Measurements from ENCODE around the gene RBM42.

RBM42 gene

DNA sequence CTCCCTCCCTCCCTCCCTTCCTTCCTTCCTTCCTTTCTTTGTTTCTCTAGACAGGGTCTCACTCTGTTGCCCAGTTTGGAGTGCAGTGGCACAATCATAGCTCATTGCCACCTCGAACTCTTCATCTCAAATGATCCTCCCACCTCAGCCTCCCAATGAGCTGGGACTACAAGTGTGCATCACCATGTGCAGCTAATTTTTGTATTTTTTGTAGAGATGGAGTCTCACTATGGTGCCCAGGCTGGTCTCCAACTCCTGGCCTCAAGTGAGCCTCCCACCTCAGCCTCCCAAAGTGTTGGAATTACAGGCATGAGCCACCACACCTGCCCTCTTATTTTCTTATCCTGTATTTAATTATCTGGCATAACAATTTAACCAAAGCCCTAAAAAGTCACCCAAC lies 41.9 kb downstream of the RBM42 start:
- H3K27me3 ChIP-seq: peaks cover 72% of the 10 kb centered on the region
- H3K27ac ChIP-seq: no peak overlapping the region
- TF ChIP-seq, protein P1, sequence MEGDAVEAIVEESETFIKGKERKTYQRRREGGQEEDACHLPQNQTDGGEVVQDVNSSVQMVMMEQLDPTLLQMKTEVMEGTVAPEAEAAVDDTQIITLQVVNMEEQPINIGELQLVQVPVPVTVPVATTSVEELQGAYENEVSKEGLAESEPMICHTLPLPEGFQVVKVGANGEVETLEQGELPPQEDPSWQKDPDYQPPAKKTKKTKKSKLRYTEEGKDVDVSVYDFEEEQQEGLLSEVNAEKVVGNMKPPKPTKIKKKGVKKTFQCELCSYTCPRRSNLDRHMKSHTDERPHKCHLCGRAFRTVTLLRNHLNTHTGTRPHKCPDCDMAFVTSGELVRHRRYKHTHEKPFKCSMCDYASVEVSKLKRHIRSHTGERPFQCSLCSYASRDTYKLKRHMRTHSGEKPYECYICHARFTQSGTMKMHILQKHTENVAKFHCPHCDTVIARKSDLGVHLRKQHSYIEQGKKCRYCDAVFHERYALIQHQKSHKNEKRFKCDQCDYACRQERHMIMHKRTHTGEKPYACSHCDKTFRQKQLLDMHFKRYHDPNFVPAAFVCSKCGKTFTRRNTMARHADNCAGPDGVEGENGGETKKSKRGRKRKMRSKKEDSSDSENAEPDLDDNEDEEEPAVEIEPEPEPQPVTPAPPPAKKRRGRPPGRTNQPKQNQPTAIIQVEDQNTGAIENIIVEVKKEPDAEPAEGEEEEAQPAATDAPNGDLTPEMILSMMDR (IDR thresholded peaks at IDR 0.05): no peak
- H3K4me1 ChIP-seq (ENCODE audit: control insufficient read depth in 1 of 2, insufficient read depth in 1 of 2, low read depth in 1 of 2, low read length in 1 of 2): no peaks in the 10 kb centered on the region
- H3K9me3 ChIP-seq: no peaks in the 10 kb centered on the region
- no peak overlapping the region for H3K4me3 ChIP-seq (ENCODE audit: low read depth in 1 of 2, low read length in 1 of 2)
- peaks cover 1% of the 10 kb centered on the region for H3K36me3 ChIP-seq

- Histone ChIP-seq H3K4me1 (ENCODE audit: control insufficient read depth in 1 of 2, insufficient read depth in 1 of 2, low read depth in 1 of 2, low read length in 1 of 2) (no peaks in the 10 kb centered on the region), H3K4me3 (ENCODE audit: low read depth in 1 of 2, low read length in 1 of 2) (no peak overlapping the region), H3K27me3 (peaks cover 75% of the 10 kb centered on the region), H3K36me3 (no peaks in the 10 kb centered on the region), H3K9me3 (no peaks in the 10 kb centered on the region), H3K27ac (no peak overlapping the region)
- TF ChIP-seq, protein P1 (IDR thresholded peaks at IDR 0.05): no peak
These were observed 43.0 kb downstream of the RBM42 start for GRCh38 chr19:35671818-35672217.

GRCh38 chr19:35673121-35673804 lies 44.4 kb downstream of the RBM42 start:
- H3K4me3 ChIP-seq (ENCODE audit: low read depth in 1 of 2, low read length in 1 of 2): no peak overlapping the region
- H3K36me3 ChIP-seq: no peaks in the 10 kb centered on the region
- peaks cover 71% of the 10 kb centered on the region for H3K27me3 ChIP-seq
- H3K27ac ChIP-seq: no peak overlapping the region
- H3K4me1 ChIP-seq (ENCODE audit: control insufficient read depth in 1 of 2, insufficient read depth in 1 of 2, low read depth in 1 of 2, low read length in 1 of 2): no peaks in the 10 kb centered on the region
- no peaks in the 10 kb centered on the region for H3K9me3 ChIP-seq
- TF ChIP-seq, protein P1 (IDR thresholded peaks at IDR 0.05): no peak

- H3K4me3 ChIP-seq (ENCODE audit: low read depth in 1 of 2, low read length in 1 of 2): no peak overlapping the region
- no peaks in the 10 kb centered on the region for H3K4me1 ChIP-seq (ENCODE audit: control insufficient read depth in 1 of 2, insufficient read depth in 1 of 2, low read depth in 1 of 2, low read length in 1 of 2)
- no peaks in the 10 kb centered on the region for H3K9me3 ChIP-seq
- no peak overlapping the region for H3K27ac ChIP-seq
- TF ChIP-seq, protein P1 (IDR thresholded peaks at IDR 0.05): no peak
- no peaks in the 10 kb centered on the region for H3K36me3 ChIP-seq
- H3K27me3 ChIP-seq: peaks cover 53% of the 10 kb centered on the region
These were observed 46.8 kb downstream of the RBM42 start for GRCh38 chr19:35675589-35676140.

All from neutrophil (primary cell).